HFF-Myc (cell line): ENCODE results near the gene FHAD1.

ENCODE experiments used
- DNase-seq: peaks from one replicate; pipeline ENCODE4 v3.0.0-alpha.2; 2011; ENCODE audit warnings: low read depth; ENCODE audit errors: extremely low read depth
- H3K4me3 ChIP-seq: replicated peaks from 2 replicates; pipeline ENCODE4 v1.5.1; 2011; ENCODE audit warnings: low read depth, mild to moderate bottlenecking, control low read depth, low read length
- CTCF ChIP-seq: IDR thresholded peaks from 2 replicates; pipeline ENCODE4 v1.5.1; 2012; ENCODE audit warnings: mild to moderate bottlenecking, low read depth, low read length, control low read depth; ENCODE audit errors: missing control alignments

Gene FHAD1

DNA sequence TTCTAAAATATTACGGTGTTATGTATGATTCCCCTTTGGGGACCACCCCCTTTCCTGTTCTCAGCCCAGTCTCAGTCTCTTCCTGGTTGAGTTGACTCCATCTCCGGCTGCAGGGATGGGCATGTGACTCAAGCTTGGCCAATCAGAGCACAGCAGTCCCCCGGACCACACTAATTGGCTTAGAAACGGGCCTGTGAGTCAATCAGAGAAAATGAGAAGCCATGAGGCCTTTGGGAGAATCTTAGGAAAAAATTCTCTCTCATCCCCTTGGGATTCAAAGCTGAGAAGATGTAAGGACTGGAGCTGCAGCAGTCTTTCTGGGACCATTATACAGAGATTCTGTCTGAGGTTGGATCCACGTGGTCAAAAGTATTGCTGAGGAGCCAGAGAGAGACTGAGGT lies 10.7 kb upstream of the FHAD1 start:
- no peak overlapping the region for H3K4me3 ChIP-seq
- no peak for DNase-seq

DNA sequence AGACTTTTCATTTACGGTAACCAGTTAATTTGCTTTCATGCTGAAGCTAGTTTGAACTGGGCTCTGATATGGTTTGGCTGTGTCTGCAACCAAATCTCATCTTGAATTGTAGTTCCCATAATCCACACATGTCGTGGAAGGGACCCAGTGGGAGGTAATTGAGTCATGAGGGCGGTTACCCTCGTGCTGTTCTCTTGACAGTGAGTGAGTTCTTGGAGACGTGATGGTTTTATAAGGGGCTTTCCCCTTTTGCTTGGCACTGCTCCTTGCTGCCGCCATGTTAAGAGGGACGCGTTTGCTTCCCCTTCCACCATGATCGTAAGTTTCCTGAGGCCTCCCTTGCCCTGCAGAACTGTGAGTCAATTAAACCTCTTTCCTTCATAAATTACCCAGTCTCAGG lies 10.3 kb upstream of the FHAD1 start:
- no peak for TF ChIP-seq CTCF
- no peak for DNase-seq
- no peak overlapping the region for H3K4me3 ChIP-seq

More for the DNA sequence above, 10.7 kb upstream of the FHAD1 start:
- TF ChIP-seq CTCF, result no peak

DNA sequence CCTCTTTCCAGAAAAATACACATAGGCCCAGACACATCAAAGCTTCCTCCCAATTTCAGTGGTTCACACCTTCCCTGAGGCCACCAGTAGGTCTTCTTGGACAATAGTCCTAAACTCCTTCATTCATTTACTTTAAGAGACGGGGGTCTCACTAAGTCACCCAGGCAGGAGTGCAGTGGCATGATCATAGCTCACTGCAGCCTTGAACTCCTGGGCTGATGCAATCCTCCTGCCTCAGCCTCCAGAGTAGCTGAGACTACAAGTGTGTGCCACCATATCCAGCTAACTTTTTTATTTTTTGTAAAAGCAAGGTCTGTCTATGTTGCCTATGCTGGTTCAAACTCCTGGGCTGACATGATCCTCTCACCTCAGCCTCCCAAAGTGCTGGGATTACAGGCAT lies 8.2 kb upstream of the FHAD1 start:
- TF ChIP-seq CTCF, result no peak
- DNase-seq, result no peak
- H3K4me3 ChIP-seq, result no peak overlapping the region

- H3K4me3 ChIP-seq, result no peak overlapping the region
- no peak for DNase-seq
- no peak for TF ChIP-seq CTCF
Measured at GRCh38 chr1:15242766-15243165, 4.3 kb upstream of the FHAD1 start.

DNA sequence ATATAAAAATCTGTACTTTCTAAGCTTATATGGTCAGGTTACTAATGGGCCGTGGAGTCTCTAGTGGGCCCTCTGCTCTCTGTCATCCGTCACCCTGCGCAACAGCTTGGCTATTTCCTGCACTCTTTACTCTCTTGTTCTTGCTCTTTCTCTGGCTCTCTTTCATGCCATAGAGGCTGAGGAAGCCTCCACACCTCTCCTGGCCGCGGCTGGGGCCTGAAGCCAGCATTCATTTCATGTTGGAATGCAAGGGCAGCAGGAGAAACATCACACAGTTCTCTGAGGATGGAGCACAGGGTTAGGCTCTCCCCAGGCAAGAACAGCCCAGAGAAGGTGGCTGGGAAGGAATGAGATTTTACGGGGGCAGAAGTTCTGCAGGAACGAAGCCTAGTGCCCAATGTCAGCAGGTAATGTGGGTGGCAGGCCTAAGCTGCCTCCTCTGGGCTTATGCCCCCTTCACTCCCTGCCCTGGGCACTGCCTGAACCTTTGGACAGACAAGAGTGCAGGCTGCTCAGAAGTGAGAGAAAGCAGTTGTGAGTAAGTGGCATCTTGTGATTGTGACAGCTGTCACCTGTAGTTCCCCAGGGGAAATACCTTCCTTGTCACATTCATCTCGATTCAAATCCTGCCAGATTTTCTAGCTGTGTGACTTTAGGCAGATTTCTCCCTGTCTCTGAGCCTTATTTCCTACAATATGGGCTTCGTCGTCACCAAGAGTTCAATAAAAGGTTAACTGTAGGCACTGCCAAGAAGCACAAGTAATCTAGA lies 3.6 kb upstream of the FHAD1 start:
- DNase-seq, result no peak
- no peak for TF ChIP-seq CTCF
- no peak overlapping the region for H3K4me3 ChIP-seq

DNA sequence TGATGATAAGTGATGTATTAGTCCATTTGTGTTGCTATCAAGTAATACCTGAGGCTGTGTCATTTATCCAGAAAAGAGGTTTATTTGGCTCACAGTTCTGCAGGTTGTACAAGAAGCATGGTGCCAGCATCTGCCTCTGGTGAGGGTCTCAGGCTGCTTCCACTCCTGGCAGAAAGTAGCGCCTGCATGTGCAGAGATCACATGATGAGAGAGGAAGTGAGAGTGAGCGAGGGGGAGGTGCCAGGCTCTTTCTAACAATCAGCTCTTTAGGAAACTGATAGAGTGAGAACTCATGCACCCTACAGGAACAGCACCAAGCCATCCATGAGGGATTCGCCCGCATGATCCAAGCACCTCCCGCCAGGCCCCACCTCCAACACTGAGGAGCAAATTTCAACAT lies 2.2 kb upstream of the FHAD1 start:
- no peak for DNase-seq
- no peak for TF ChIP-seq CTCF
- no peak overlapping the region for H3K4me3 ChIP-seq
